Activated T-cell treated with anti-CD3 and anti-CD28 coated beads, Interleukin-2, amount 50 U/mL, for 24 hours (primary cell): ENCODE measurements around the gene ZNF396.
A peak's percentile ranks its signal among the peaks of the same experiment; 100 is the strongest.

Experiments used
- DNase-seq: peaks from one replicate; pipeline ENCODE4 v3.0.0-alpha.2; 2020
- H3K27ac Mint-ChIP-seq: 2 replicates; pipeline ENCODE4 v1.8.0; 2020; ENCODE audit warnings: mild to moderate bottlenecking, mixed read lengths
- H3K27me3 Mint-ChIP-seq: 2 replicates; pipeline ENCODE4 v1.8.0; 2020; ENCODE audit warnings: mixed read lengths
- H3K36me3 Mint-ChIP-seq: 2 replicates; pipeline ENCODE4 v1.8.0; 2020; ENCODE audit warnings: low read depth, mixed read lengths
- H3K4me1 Mint-ChIP-seq: 2 replicates; pipeline ENCODE4 v1.8.0; 2020; ENCODE audit warnings: low read depth, mixed read lengths
- H3K4me3 Mint-ChIP-seq: 2 replicates; pipeline ENCODE4 v1.8.0; 2020; ENCODE audit warnings: mild to moderate bottlenecking, moderate library complexity, mixed read lengths
- H3K9me3 Mint-ChIP-seq: 2 replicates; pipeline ENCODE4 v1.8.0; 2020; ENCODE audit warnings: mixed read lengths

The ZNF396 gene

GRCh38 chr18:35397976-35398375 is 20.8 kb upstream of the ZNF396 start:
- H3K36me3 Mint-ChIP-seq: no peaks in the 10 kb centered on the region
- no peaks in the 10 kb centered on the region for H3K4me1 Mint-ChIP-seq
- DNase-seq: no peak
- H3K4me3 Mint-ChIP-seq: no peak overlapping the region
- H3K9me3 Mint-ChIP-seq: no peaks in the 10 kb centered on the region
- peaks cover 31% of the 10 kb centered on the region for H3K27me3 Mint-ChIP-seq
- H3K27ac Mint-ChIP-seq: no peak overlapping the region

GRCh38 chr18:35393716-35394115 is 16.6 kb upstream of the ZNF396 start:
- DNase-seq: no peak
- H3K27me3 Mint-ChIP-seq: peaks cover 34% of the 10 kb centered on the region
- no peaks in the 10 kb centered on the region for H3K9me3 Mint-ChIP-seq
- H3K4me1 Mint-ChIP-seq: no peaks in the 10 kb centered on the region
- H3K27ac Mint-ChIP-seq: no peak overlapping the region
- H3K4me3 Mint-ChIP-seq: no peak overlapping the region
- no peaks in the 10 kb centered on the region for H3K36me3 Mint-ChIP-seq

GRCh38 chr18:35392375-35392774 is 15.2 kb upstream of the ZNF396 start:
- DNase-seq: no peak
- Mint-ChIP-seq H3K36me3 (no peaks in the 10 kb centered on the region), H3K4me1 (no peaks in the 10 kb centered on the region), H3K4me3 (no peak overlapping the region), H3K9me3 (no peaks in the 10 kb centered on the region), H3K27me3 (peaks cover 35% of the 10 kb centered on the region), H3K27ac (no peak overlapping the region)

- peaks cover 39% of the 10 kb centered on the region for H3K27me3 Mint-ChIP-seq
- no peak overlapping the region for H3K27ac Mint-ChIP-seq
- no peaks in the 10 kb centered on the region for H3K9me3 Mint-ChIP-seq
- no peak overlapping the region for H3K4me3 Mint-ChIP-seq
- DNase-seq: no peak
- peaks cover 2% of the 10 kb centered on the region for H3K4me1 Mint-ChIP-seq
- no peaks in the 10 kb centered on the region for H3K36me3 Mint-ChIP-seq
These were observed 14.0 kb upstream of the ZNF396 start for GRCh38 chr18:35390951-35391700.

GRCh38 chr18:35389095-35389618 is 12.0 kb upstream of the ZNF396 start:
- DNase-seq: no peak
- Mint-ChIP-seq H3K9me3 (no peaks in the 10 kb centered on the region), H3K27ac (no peak overlapping the region), H3K27me3 (peaks cover 41% of the 10 kb centered on the region), H3K36me3 (no peaks in the 10 kb centered on the region), H3K4me3 (no peak overlapping the region), H3K4me1 (peaks cover 2% of the 10 kb centered on the region)

GRCh38 chr18:35387152-35387571 is 10.0 kb upstream of the ZNF396 start:
- H3K36me3 Mint-ChIP-seq: no peaks in the 10 kb centered on the region
- H3K27ac Mint-ChIP-seq: no peak overlapping the region
- no peaks in the 10 kb centered on the region for H3K9me3 Mint-ChIP-seq
- peaks cover 2% of the 10 kb centered on the region for H3K4me1 Mint-ChIP-seq
- H3K4me3 Mint-ChIP-seq: no peak overlapping the region
- DNase-seq: no peak
- H3K27me3 Mint-ChIP-seq: peaks cover 41% of the 10 kb centered on the region

GRCh38 chr18:35386600-35387100 is 9.5 kb upstream of the ZNF396 start:
- no peak overlapping the region for H3K4me3 Mint-ChIP-seq
- peak; percentile 56 for DNase-seq
- peaks cover 2% of the 10 kb centered on the region for H3K4me1 Mint-ChIP-seq
- H3K27me3 Mint-ChIP-seq: peaks cover 41% of the 10 kb centered on the region
- H3K27ac Mint-ChIP-seq: no peak overlapping the region
- H3K36me3 Mint-ChIP-seq: no peaks in the 10 kb centered on the region
- no peaks in the 10 kb centered on the region for H3K9me3 Mint-ChIP-seq

- DNase-seq: no peak
- no peaks in the 10 kb centered on the region for H3K9me3 Mint-ChIP-seq
- H3K27me3 Mint-ChIP-seq: peaks cover 21% of the 10 kb centered on the region
- peaks cover 2% of the 10 kb centered on the region for H3K4me1 Mint-ChIP-seq
- no peak overlapping the region for H3K27ac Mint-ChIP-seq
- no peak overlapping the region for H3K4me3 Mint-ChIP-seq
- H3K36me3 Mint-ChIP-seq: no peaks in the 10 kb centered on the region
These were observed 6.0 kb upstream of the ZNF396 start for GRCh38 chr18:35383136-35383535.

GRCh38 chr18:35379421-35379820 is 2.3 kb upstream of the ZNF396 start:
- H3K27ac Mint-ChIP-seq: no peak overlapping the region

GRCh38 chr18:35378574-35378896 is 1.4 kb upstream of the ZNF396 start:
- no peak overlapping the region for H3K27ac Mint-ChIP-seq
- peaks cover 13% of the 10 kb centered on the region for H3K4me1 Mint-ChIP-seq
- no peak overlapping the region for H3K4me3 Mint-ChIP-seq
- no peaks in the 10 kb centered on the region for H3K36me3 Mint-ChIP-seq
- H3K9me3 Mint-ChIP-seq: no peaks in the 10 kb centered on the region
- H3K27me3 Mint-ChIP-seq: no peaks in the 10 kb centered on the region
- DNase-seq: no peak

More at GRCh38 chr18:35379421-35379820, 2.3 kb upstream of the ZNF396 start:
- no peak overlapping the region for H3K4me3 Mint-ChIP-seq
- no peaks in the 10 kb centered on the region for H3K9me3 Mint-ChIP-seq
- H3K4me1 Mint-ChIP-seq: peaks cover 13% of the 10 kb centered on the region
- DNase-seq: no peak
- no peaks in the 10 kb centered on the region for H3K36me3 Mint-ChIP-seq
- peaks cover 1% of the 10 kb centered on the region for H3K27me3 Mint-ChIP-seq

- Mint-ChIP-seq H3K36me3 (no peaks in the 10 kb centered on the region), H3K4me1 (peaks cover 13% of the 10 kb centered on the region), H3K27me3 (no peaks in the 10 kb centered on the region), H3K9me3 (no peaks in the 10 kb centered on the region), H3K4me3 (peak overlapping the region; percentile 76), H3K27ac (no peak overlapping the region)
- DNase-seq: no peak
These were observed 887 bp upstream of the ZNF396 start for GRCh38 chr18:35377875-35378573.

GRCh38 chr18:35376393-35376741 is 770 bp downstream of the ZNF396 start:
- H3K9me3 Mint-ChIP-seq: no peaks in the 10 kb centered on the region
- peak overlapping the region; percentile 76 for H3K4me3 Mint-ChIP-seq
- no peaks in the 10 kb centered on the region for H3K27me3 Mint-ChIP-seq
- peaks cover 23% of the 10 kb centered on the region for H3K4me1 Mint-ChIP-seq
- no peak overlapping the region for H3K27ac Mint-ChIP-seq
- H3K36me3 Mint-ChIP-seq: no peaks in the 10 kb centered on the region
- DNase-seq: no peak

- peaks cover 23% of the 10 kb centered on the region for H3K4me1 Mint-ChIP-seq
- H3K27me3 Mint-ChIP-seq: no peaks in the 10 kb centered on the region
- no peaks in the 10 kb centered on the region for H3K36me3 Mint-ChIP-seq
- no peak overlapping the region for H3K27ac Mint-ChIP-seq
- DNase-seq: no peak
- no peaks in the 10 kb centered on the region for H3K9me3 Mint-ChIP-seq
- H3K4me3 Mint-ChIP-seq: no peak overlapping the region
These were observed 2.4 kb downstream of the ZNF396 start for GRCh38 chr18:35374708-35375107.

- Mint-ChIP-seq H3K4me3 (no peak overlapping the region), H3K9me3 (no peaks in the 10 kb centered on the region), H3K4me1 (peaks cover 17% of the 10 kb centered on the region), H3K36me3 (no peaks in the 10 kb centered on the region), H3K27ac (no peak overlapping the region), H3K27me3 (no peaks in the 10 kb centered on the region)
- no peak for DNase-seq
These were observed 5.5 kb downstream of the ZNF396 start for GRCh38 chr18:35371412-35372195.
